ENCODE measurements around the gene PDZD2.

GRCh38 chr5:31992377-31992776 is 353.4 kb downstream of the PDZD2 start:
- TF ChIP-seq POLR2A (IDR thresholded peaks at IDR 0.05) (no peak), CTCF (IDR thresholded peaks at IDR 0.05) (no peak), POLR2AphosphoS5 (IDR thresholded peaks at IDR 0.05) (no peak), EP300 (IDR thresholded peaks at IDR 0.05) (no peak)

All from stomach (tissue), 4 donors.